HG02852 (cell line): ENCODE data around the gene ORM1.
"Not testable (repeated sequence)": the region's sequence is repeated elsewhere in the genome, so short reads cannot be mapped to it uniquely, and the experiment has no call there.

Experiments
- ATAC-seq: cut with Tn5 transposase; IDR thresholded peaks from one replicate; pipeline ENCODE4 v1.9.1; 2021; ENCODE audit warnings: mild to moderate bottlenecking, moderate library complexity; ENCODE audit not compliant: unreplicated experiment

The ORM1 gene

DNA sequence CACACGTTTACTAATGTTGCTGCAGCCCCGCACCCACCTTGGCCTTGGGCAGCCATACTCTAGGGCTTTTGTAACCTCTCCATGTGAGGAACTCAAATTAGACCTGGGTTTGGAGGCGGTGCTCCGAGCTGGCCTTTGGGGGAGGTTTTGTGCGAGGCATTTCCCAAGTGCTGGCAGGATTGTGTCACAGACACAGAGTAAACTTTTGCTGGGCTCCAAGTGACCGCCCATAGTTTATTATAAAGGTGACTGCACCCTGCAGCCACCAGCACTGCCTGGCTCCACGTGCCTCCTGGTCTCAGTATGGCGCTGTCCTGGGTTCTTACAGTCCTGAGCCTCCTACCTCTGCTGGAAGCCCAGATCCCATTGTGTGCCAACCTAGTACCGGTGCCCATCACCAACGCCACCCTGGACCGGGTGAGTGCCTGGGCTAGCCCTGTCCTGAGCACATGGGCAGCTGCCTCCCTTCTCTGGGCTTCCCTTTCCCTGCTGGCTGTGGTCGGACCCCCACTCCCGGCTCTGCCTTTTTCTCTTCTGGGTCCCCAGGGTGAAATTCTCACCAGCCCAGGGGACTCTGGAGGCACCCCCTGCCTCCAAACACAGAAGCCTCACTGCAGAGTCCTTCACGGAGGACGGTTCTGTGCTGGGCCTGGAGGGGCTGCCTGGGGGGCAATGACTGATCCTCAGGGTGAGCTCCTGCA lies at the start of gene ORM1:
Gene ORM1, plus strand, starts transcription at position 268 of the 701 bp plus-strand sequence. Its CDS starts 36 bp downstream, at position 304.
- ATAC-seq, result not testable (repeated sequence)

- ATAC-seq, result no peak
Observed at GRCh38 chr9:114273461-114273881, 49.4 kb upstream of the ORM1 start.

DNA sequence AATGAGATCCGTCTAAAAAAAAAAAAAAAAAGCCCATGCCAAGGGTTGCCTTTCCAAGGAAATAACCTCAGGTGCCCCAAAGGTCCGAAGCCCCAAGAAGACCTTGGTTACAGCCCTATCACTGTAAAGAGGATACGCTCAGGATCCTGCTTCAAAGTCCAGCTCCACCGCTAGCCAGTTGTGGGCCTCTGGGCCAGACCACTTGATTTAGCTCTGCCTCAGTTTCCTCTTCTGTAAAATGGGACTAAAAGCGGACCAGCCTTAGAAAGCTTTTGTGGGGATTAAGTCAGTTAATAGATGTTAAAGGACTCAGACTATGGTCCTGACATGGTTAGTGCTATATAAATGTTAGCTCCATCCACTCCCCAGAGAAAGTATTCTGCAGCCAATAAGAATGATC lies 48.7 kb upstream of the ORM1 start:
- no peak for ATAC-seq

GRCh38 chr9:114275246-114276004 lies 47.5 kb upstream of the ORM1 start:
- ATAC-seq, result no peak

- ATAC-seq, result no peak
Observed at GRCh38 chr9:114276908-114277821, 45.7 kb upstream of the ORM1 start.

- no peak for ATAC-seq
Observed at GRCh38 chr9:114278356-114278755, 44.5 kb upstream of the ORM1 start.

GRCh38 chr9:114278881-114279570 lies 43.9 kb upstream of the ORM1 start:
- ATAC-seq, result no peak

- no peak for ATAC-seq
Observed at GRCh38 chr9:114279693-114280092, 43.2 kb upstream of the ORM1 start.

DNA sequence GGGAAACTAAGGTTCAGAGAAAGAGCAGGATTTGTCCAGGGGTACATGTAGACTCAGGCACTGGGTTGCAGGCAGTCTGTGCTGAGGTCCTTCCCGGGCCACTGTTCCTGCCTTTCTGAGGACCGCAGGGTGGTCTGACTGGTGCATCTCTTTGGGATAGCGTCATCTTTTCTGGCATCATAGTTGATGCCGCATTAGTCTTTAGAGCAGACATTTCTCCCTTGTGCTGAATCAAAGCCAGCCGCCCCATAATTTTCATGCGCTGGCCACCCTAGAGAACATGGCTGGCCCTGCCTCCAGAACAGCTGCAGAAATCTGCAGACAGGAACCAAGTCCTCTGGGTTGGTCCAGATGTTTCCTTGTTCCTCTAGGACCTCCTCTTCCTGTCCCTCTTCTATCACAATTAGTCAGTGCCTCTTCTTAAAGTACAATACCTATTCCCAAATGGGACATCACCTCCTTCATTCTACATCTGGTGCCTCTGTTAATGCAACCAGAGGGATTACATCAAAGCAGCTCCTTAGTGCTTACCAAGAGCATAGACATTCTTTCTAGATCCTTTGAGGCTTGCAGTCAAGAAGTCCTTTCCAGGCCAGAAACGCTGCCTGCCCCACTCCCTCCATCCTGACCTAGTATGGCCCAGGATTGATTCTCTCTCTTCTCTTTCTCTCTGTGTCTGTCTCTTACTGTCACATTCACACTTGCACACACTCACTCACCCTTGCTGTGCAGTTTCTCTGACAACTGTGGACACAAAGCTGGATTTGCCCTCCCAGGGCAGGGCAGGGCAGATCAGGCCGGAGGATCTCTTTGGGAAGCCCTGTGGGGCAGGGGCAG lies 42.0 kb upstream of the ORM1 start:
- no peak for ATAC-seq

- no peak for ATAC-seq
Observed at GRCh38 chr9:114281473-114282103, 41.3 kb upstream of the ORM1 start.

DNA sequence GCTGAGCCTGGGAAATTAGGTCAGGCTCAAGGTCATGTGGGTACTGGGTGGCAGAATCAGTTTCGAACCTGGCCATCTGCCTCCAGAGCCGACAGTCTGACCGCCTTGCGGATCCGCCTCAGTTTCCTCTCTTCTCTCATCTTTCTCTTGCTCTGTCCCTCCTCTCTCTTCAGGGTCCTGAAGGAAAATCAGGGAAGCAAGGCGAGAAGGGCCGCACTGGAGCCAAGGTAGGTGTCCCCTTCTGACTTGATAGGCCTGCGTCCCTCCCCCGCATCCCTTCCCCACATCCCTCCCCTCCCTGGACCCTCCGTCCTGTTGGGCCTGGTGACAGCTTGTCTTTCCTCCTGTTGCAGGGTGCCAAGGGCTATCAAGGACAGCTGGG lies 40.8 kb upstream of the ORM1 start:
- ATAC-seq, result no peak

- no peak for ATAC-seq
Observed at GRCh38 chr9:114282507-114282906, 40.4 kb upstream of the ORM1 start.

- ATAC-seq, result no peak
Observed at GRCh38 chr9:114282926-114283325, 40.0 kb upstream of the ORM1 start.

- no peak for ATAC-seq
Observed at GRCh38 chr9:114283551-114284111, 39.3 kb upstream of the ORM1 start.

- ATAC-seq, result no peak
Observed at GRCh38 chr9:114284316-114285060, 38.4 kb upstream of the ORM1 start.

GRCh38 chr9:114285166-114285867 lies 37.6 kb upstream of the ORM1 start:
- ATAC-seq, result no peak

- no peak for ATAC-seq
Observed at GRCh38 chr9:114286146-114286679, 36.7 kb upstream of the ORM1 start.
